HuH-7 (cell line): ENCODE data around the gene MPDZ.

Source experiments
- DNase-seq: peaks from one replicate; pipeline ENCODE4 v3.0.0; 2011; ENCODE audit warnings: low spot score

The MPDZ gene

GRCh38 chr9:13175732-13176131 is 103.8 kb downstream of the MPDZ start:
- no peak for DNase-seq

GRCh38 chr9:13174906-13175639 is 104.4 kb downstream of the MPDZ start:
- no peak for DNase-seq

GRCh38 chr9:13173553-13173952 is 105.9 kb downstream of the MPDZ start:
- DNase-seq = no peak

GRCh38 chr9:13171261-13171660 is 108.2 kb downstream of the MPDZ start:
- no peak for DNase-seq

GRCh38 chr9:13166996-13167395 is 112.5 kb downstream of the MPDZ start:
- no peak for DNase-seq

GRCh38 chr9:13165956-13166355 is 113.5 kb downstream of the MPDZ start:
- DNase-seq = no peak

- no peak for DNase-seq
Measured at GRCh38 chr9:13165236-13165945, 114.1 kb downstream of the MPDZ start.

GRCh38 chr9:13163946-13164345 is 115.5 kb downstream of the MPDZ start:
- DNase-seq = no peak

GRCh38 chr9:13163287-13163686 is 116.2 kb downstream of the MPDZ start:
- DNase-seq = no peak

GRCh38 chr9:13160051-13160450 is 119.4 kb downstream of the MPDZ start:
- DNase-seq = no peak

GRCh38 chr9:13158986-13159385 is 120.5 kb downstream of the MPDZ start:
- DNase-seq = no peak

GRCh38 chr9:13151489-13151888 is 128.0 kb downstream of the MPDZ start:
- DNase-seq = no peak

GRCh38 chr9:13149454-13149853 is 130.0 kb downstream of the MPDZ start:
- no peak for DNase-seq

GRCh38 chr9:13146840-13147239 is 132.7 kb downstream of the MPDZ start:
- no peak for DNase-seq

GRCh38 chr9:13145340-13145739 is 134.2 kb downstream of the MPDZ start:
- no peak for DNase-seq

GRCh38 chr9:13144166-13144775 is 135.2 kb downstream of the MPDZ start:
- DNase-seq = no peak

- no peak for DNase-seq
Measured at GRCh38 chr9:13143281-13143680, 136.2 kb downstream of the MPDZ start.

- no peak for DNase-seq
Measured at GRCh38 chr9:13142776-13143175, 136.7 kb downstream of the MPDZ start.

- no peak for DNase-seq
Measured at GRCh38 chr9:13141629-13142028, 137.9 kb downstream of the MPDZ start.

- DNase-seq = no peak
Measured at GRCh38 chr9:13140843-13141592, 138.5 kb downstream of the MPDZ start.

- DNase-seq = no peak
Measured at GRCh38 chr9:13139641-13140171, 139.8 kb downstream of the MPDZ start.

- DNase-seq = no peak
Measured at GRCh38 chr9:13137426-13137825, 142.1 kb downstream of the MPDZ start.
